ENCODE data around the gene PTPRM.

Gene PTPRM

GRCh38 chr18:8362863-8363262 is 795.7 kb downstream of the PTPRM start:
- Histone ChIP-seq H3K27ac (ENCODE audit: low read depth, low read length) (no peak overlapping the region), H3K4me1 (ENCODE audit: control insufficient read depth, insufficient read depth, low read length) (peaks cover 19% of the 10 kb centered on the region), H3K4me3 (ENCODE audit: low read depth, low read length) (no peak overlapping the region), H3K27me3 (ENCODE audit: control insufficient read depth, insufficient read depth, low read length) (peaks cover 9% of the 10 kb centered on the region; the same call in 1 of the 2 replicates), H3K9ac (ENCODE audit: low read depth, low read length) (no peak overlapping the region), H3K36me3 (ENCODE audit: control insufficient read depth, insufficient read depth, low read length) (no peaks in the 10 kb centered on the region), H3K9me3 (ENCODE audit: control insufficient read depth, insufficient read depth, low read length) (no peaks in the 10 kb centered on the region)

- no peak overlapping the region for H3K4me3 ChIP-seq (ENCODE audit: low read depth, low read length)
- H3K36me3 ChIP-seq (ENCODE audit: control insufficient read depth, insufficient read depth, low read length), result no peaks in the 10 kb centered on the region
- H3K4me1 ChIP-seq (ENCODE audit: control insufficient read depth, insufficient read depth, low read length), result peaks cover 10% of the 10 kb centered on the region; the same call in 1 of the 2 replicates
- no peak overlapping the region for H3K27ac ChIP-seq (ENCODE audit: low read depth, low read length)
- no peak overlapping the region for H3K9ac ChIP-seq (ENCODE audit: low read depth, low read length)
- peaks cover 9% of the 10 kb centered on the region; the same call in 1 of the 2 replicates for H3K27me3 ChIP-seq (ENCODE audit: control insufficient read depth, insufficient read depth, low read length)
- no peaks in the 10 kb centered on the region for H3K9me3 ChIP-seq (ENCODE audit: control insufficient read depth, insufficient read depth, low read length)
Measured at GRCh38 chr18:8364385-8364784, 797.3 kb downstream of the PTPRM start.

- Histone ChIP-seq H3K27me3 (ENCODE audit: control insufficient read depth, insufficient read depth, low read length) (peaks cover 9% of the 10 kb centered on the region; the same call in 1 of the 2 replicates), H3K4me3 (ENCODE audit: low read depth, low read length) (no peak overlapping the region), H3K36me3 (ENCODE audit: control insufficient read depth, insufficient read depth, low read length) (no peaks in the 10 kb centered on the region), H3K4me1 (ENCODE audit: control insufficient read depth, insufficient read depth, low read length) (peaks cover 9% of the 10 kb centered on the region; the same call in 1 of the 2 replicates), H3K9ac (ENCODE audit: low read depth, low read length) (no peak overlapping the region), H3K27ac (ENCODE audit: low read depth, low read length) (no peak overlapping the region), H3K9me3 (ENCODE audit: control insufficient read depth, insufficient read depth, low read length) (no peaks in the 10 kb centered on the region)
Measured at GRCh38 chr18:8365006-8365405, 797.9 kb downstream of the PTPRM start.

GRCh38 chr18:8365528-8365927 is 798.4 kb downstream of the PTPRM start:
- H3K9me3 ChIP-seq (ENCODE audit: control insufficient read depth, insufficient read depth, low read length), result no peaks in the 10 kb centered on the region
- no peak overlapping the region for H3K9ac ChIP-seq (ENCODE audit: low read depth, low read length)
- peaks cover 9% of the 10 kb centered on the region; the same call in 1 of the 2 replicates for H3K4me1 ChIP-seq (ENCODE audit: control insufficient read depth, insufficient read depth, low read length)
- H3K36me3 ChIP-seq (ENCODE audit: control insufficient read depth, insufficient read depth, low read length), result no peaks in the 10 kb centered on the region
- H3K4me3 ChIP-seq (ENCODE audit: low read depth, low read length), result no peak overlapping the region
- H3K27me3 ChIP-seq (ENCODE audit: control insufficient read depth, insufficient read depth, low read length), result peaks cover 9% of the 10 kb centered on the region; the same call in 1 of the 2 replicates
- H3K27ac ChIP-seq (ENCODE audit: low read depth, low read length), result no peak overlapping the region

DNA sequence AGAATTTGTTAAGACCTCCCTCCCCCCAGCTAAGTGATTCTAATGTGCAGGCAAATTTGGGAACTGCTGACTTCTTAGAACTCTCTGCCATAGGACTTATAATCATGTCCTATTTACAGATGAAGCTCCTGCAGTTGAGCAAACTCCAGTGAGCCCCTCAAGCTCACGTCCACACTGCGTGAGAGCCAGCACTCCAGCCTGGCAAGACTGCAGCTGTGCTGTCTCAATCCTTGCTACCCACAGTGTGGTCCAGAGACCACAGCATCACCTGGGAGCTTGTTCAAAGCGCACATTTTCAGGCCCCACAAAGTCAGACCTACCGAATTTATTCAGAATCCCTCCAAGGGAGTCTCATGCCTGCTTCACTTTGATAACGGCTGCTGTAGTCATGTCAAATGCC is 799.0 kb downstream of the PTPRM start:
- peaks cover 9% of the 10 kb centered on the region; the same call in 1 of the 2 replicates for H3K4me1 ChIP-seq (ENCODE audit: control insufficient read depth, insufficient read depth, low read length)
- H3K36me3 ChIP-seq (ENCODE audit: control insufficient read depth, insufficient read depth, low read length), result no peaks in the 10 kb centered on the region
- H3K27me3 ChIP-seq (ENCODE audit: control insufficient read depth, insufficient read depth, low read length), result peaks cover 9% of the 10 kb centered on the region; the same call in 1 of the 2 replicates
- H3K9ac ChIP-seq (ENCODE audit: low read depth, low read length), result no peak overlapping the region
- no peaks in the 10 kb centered on the region for H3K9me3 ChIP-seq (ENCODE audit: control insufficient read depth, insufficient read depth, low read length)
- H3K4me3 ChIP-seq (ENCODE audit: low read depth, low read length), result no peak overlapping the region
- no peak overlapping the region for H3K27ac ChIP-seq (ENCODE audit: low read depth, low read length)

GRCh38 chr18:8366656-8367055 is 799.5 kb downstream of the PTPRM start:
- H3K36me3 ChIP-seq (ENCODE audit: control insufficient read depth, insufficient read depth, low read length), result no peaks in the 10 kb centered on the region
- peak overlapping the region; percentile 49; the same call in 1 of the 2 replicates for H3K4me3 ChIP-seq (ENCODE audit: low read depth, low read length)

DNA sequence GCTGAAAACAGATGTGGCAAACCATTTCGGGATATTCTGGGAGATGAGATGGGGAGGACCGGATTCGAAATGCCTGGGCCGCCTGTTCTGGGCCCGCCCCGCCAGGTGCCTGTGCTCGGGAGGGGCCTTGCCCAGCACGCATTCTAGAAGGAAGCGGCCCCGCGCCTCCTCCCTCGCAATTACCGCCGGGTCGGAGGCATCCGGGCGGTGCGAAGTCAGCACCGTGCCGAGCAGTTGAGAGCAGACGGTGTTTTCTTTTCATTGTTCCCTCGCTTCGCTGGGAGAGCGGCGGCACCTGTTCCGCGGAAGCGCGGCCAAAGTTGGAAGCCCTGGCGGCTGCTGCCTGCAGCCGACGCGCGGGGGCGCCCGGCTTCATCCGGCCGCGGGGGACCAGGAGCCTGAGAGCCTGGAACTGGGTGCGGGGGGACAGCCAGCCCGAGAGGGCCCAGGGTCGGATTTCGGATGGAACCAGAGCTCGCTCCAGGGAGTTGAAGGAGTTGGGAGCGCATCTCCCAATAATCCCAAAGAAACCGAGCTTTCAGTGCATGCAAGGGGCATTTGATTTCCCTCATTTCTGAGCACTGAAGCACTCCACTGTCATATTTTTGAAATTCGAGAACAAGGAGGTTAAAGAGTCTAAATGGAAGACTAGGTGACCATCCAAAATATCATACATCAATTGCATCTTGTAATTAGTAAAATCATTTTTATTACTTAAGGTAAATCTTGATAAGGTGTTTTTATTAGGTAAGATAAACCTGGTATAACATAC is 800.3 kb downstream of the PTPRM start:
- H3K36me3 ChIP-seq (ENCODE audit: control insufficient read depth, insufficient read depth, low read length), result no peaks in the 10 kb centered on the region
- H3K4me1 ChIP-seq (ENCODE audit: control insufficient read depth, insufficient read depth, low read length), result peaks cover 6% of the 10 kb centered on the region; the same call in 1 of the 2 replicates
- H3K9me3 ChIP-seq (ENCODE audit: control insufficient read depth, insufficient read depth, low read length), result no peaks in the 10 kb centered on the region
- H3K4me3 ChIP-seq (ENCODE audit: low read depth, low read length), result peak overlapping the region; percentile 54
- H3K9ac ChIP-seq (ENCODE audit: low read depth, low read length), result no peak overlapping the region
- peaks cover 9% of the 10 kb centered on the region; the same call in 1 of the 2 replicates for H3K27me3 ChIP-seq (ENCODE audit: control insufficient read depth, insufficient read depth, low read length)
- H3K27ac ChIP-seq (ENCODE audit: low read depth, low read length), result no peak overlapping the region

More at GRCh38 chr18:8366656-8367055, 799.5 kb downstream of the PTPRM start:
- Histone ChIP-seq H3K4me1 (ENCODE audit: control insufficient read depth, insufficient read depth, low read length) (peaks cover 9% of the 10 kb centered on the region; the same call in 1 of the 2 replicates), H3K9ac (ENCODE audit: low read depth, low read length) (no peak overlapping the region), H3K9me3 (ENCODE audit: control insufficient read depth, insufficient read depth, low read length) (no peaks in the 10 kb centered on the region), H3K27me3 (ENCODE audit: control insufficient read depth, insufficient read depth, low read length) (peaks cover 9% of the 10 kb centered on the region; the same call in 1 of the 2 replicates), H3K27ac (ENCODE audit: low read depth, low read length) (no peak overlapping the region)

DNA sequence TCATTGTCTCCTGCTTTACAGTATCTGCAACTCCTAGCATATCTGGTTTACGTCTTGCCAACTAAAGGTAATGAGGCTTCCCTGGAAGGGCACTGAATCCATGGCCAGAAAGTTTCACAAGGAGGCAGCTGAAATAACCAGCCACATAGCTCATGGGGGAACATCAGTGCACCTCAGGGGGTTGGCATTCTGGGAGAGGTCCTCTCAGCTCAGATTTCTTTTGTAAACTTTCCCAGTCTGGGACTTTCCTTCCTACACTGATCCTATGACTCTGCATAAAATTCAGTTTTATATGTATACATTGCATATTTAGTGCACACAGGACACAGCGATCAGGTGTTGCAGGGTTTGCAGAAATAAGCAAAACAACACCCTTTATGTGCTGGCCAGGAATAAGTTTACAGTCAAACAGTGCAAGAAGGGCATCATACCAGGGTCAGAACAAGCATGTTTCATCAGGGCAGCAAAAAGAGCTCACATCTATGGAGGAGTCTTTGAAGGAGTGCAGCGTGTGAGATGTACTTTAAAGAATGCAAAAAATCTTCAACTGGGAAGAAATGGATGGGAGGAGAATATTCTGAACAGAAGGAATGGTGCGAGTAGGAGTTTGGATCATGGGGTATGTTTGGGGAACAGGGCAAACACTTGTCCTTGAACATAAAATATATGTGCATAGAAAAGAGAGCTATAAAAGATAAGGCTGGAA is 801.5 kb downstream of the PTPRM start:
- Histone ChIP-seq H3K9me3 (ENCODE audit: control insufficient read depth, insufficient read depth, low read length) (no peaks in the 10 kb centered on the region), H3K36me3 (ENCODE audit: control insufficient read depth, insufficient read depth, low read length) (no peaks in the 10 kb centered on the region), H3K27ac (ENCODE audit: low read depth, low read length) (no peak overlapping the region)

DNA sequence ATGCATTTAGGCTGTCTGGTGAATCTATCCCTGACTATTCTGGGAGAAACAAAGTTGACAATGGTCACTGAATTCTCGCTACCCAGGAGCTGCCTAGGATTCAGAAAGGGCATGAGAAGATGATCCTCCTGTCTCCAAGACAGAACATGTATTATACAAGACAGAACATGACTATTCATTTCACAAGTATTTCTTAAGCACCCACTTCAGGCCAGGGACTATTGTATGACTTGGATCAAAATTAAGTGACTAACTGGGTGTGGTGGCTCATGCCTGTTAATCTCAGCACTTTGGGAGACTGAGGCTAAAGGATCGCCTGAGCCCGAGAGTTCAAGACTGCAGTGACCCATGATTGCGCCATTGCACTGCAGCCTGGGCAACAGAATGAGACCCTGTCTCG is 806.4 kb downstream of the PTPRM start:
- no peaks in the 10 kb centered on the region for H3K9me3 ChIP-seq (ENCODE audit: control insufficient read depth, insufficient read depth, low read length)
- H3K4me3 ChIP-seq (ENCODE audit: low read depth, low read length), result no peak overlapping the region
- no peak overlapping the region for H3K27ac ChIP-seq (ENCODE audit: low read depth, low read length)
- H3K9ac ChIP-seq (ENCODE audit: low read depth, low read length), result no peak overlapping the region
- H3K36me3 ChIP-seq (ENCODE audit: control insufficient read depth, insufficient read depth, low read length), result no peaks in the 10 kb centered on the region
- no peaks in the 10 kb centered on the region for H3K27me3 ChIP-seq (ENCODE audit: control insufficient read depth, insufficient read depth, low read length)
- H3K4me1 ChIP-seq (ENCODE audit: control insufficient read depth, insufficient read depth, low read length), result no peaks in the 10 kb centered on the region

More for the DNA sequence above, 801.5 kb downstream of the PTPRM start:
- H3K9ac ChIP-seq (ENCODE audit: low read depth, low read length), result no peak overlapping the region
- H3K27me3 ChIP-seq (ENCODE audit: control insufficient read depth, insufficient read depth, low read length), result peaks cover 9% of the 10 kb centered on the region; the same call in 1 of the 2 replicates
- H3K4me1 ChIP-seq (ENCODE audit: control insufficient read depth, insufficient read depth, low read length), result peaks cover 6% of the 10 kb centered on the region; the same call in 1 of the 2 replicates
- no peak overlapping the region for H3K4me3 ChIP-seq (ENCODE audit: low read depth, low read length)

DNA sequence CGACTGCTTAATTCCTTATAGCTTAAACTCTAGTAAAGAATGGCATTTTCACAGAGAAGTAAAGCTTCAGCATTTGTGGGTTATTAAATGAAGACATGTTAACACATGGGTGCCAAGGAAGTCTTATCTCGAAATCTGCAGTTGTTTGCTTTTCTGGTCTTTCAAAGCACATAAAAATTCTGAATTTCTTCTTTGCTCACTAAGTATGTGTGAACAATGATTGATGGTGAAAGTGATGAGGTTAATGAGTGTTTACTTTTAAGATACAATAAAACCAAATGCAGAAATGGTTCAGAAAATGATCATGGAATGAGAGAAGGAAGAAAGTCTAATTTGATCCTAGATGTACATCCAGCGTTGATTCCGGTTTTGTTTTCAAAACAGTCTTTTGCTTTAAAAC is 807.6 kb downstream of the PTPRM start:
- Histone ChIP-seq H3K4me1 (ENCODE audit: control insufficient read depth, insufficient read depth, low read length) (no peaks in the 10 kb centered on the region), H3K4me3 (ENCODE audit: low read depth, low read length) (no peak overlapping the region), H3K9me3 (ENCODE audit: control insufficient read depth, insufficient read depth, low read length) (no peaks in the 10 kb centered on the region), H3K9ac (ENCODE audit: low read depth, low read length) (no peak overlapping the region), H3K27ac (ENCODE audit: low read depth, low read length) (no peak overlapping the region), H3K27me3 (ENCODE audit: control insufficient read depth, insufficient read depth, low read length) (no peaks in the 10 kb centered on the region), H3K36me3 (ENCODE audit: control insufficient read depth, insufficient read depth, low read length) (no peaks in the 10 kb centered on the region)

DNA sequence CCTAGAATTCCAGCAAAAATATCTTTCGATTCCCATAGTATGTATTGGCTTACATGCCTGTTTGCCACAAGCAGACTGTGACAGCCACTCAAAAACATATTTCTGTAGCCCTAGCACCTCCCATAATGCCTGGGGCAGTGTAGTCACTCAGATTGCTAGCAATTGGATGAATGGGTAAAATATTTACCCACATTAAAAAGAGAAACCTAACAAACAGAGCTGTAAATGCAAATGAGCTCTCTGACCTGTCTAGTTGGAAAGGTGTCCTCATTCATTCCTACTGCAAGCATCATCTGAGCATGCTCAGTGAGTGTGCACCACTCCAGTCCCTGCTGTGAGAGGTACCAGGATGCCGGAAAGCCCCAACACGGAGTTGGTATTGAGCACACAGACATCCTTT is 808.1 kb downstream of the PTPRM start:
- Histone ChIP-seq H3K4me3 (ENCODE audit: low read depth, low read length) (no peak overlapping the region), H3K9ac (ENCODE audit: low read depth, low read length) (no peak overlapping the region), H3K9me3 (ENCODE audit: control insufficient read depth, insufficient read depth, low read length) (no peaks in the 10 kb centered on the region), H3K36me3 (ENCODE audit: control insufficient read depth, insufficient read depth, low read length) (no peaks in the 10 kb centered on the region), H3K4me1 (ENCODE audit: control insufficient read depth, insufficient read depth, low read length) (no peaks in the 10 kb centered on the region), H3K27ac (ENCODE audit: low read depth, low read length) (no peak overlapping the region), H3K27me3 (ENCODE audit: control insufficient read depth, insufficient read depth, low read length) (no peaks in the 10 kb centered on the region)

Data from HUES48 (cell line).